Muscle layer of duodenum (tissue), 2 donors: Measurements from ENCODE around the gene CFAP43.
"Not testable (repeated sequence)": the region's sequence is repeated elsewhere in the genome, so short reads cannot be mapped to it uniquely, and the experiment has no call there.

Source experiments
- H3K27ac ChIP-seq: one replicate; pipeline ENCODE4 v1.7.0; 2013; ENCODE audit warnings: mild to moderate bottlenecking, low read length
- H3K27me3 ChIP-seq: one replicate; pipeline ENCODE4 v1.7.0; 2013; ENCODE audit warnings: low read depth, mild to moderate bottlenecking, control low read depth, low read length
- H3K36me3 ChIP-seq, 2 donors: one replicate each; pipeline ENCODE4 v1.7.0; 2013; ENCODE audit warnings: low read length in 2 of 2, control low read depth in 1 of 2, mild to moderate bottlenecking in 1 of 2; ENCODE audit not compliant: insufficient read depth in 2 of 2, control insufficient read depth in 1 of 2
- H3K4me1 ChIP-seq, 2 donors: one replicate each; pipeline ENCODE4 v1.7.0; 2013; ENCODE audit warnings: low read length in 2 of 2, mild to moderate bottlenecking in 2 of 2, control low read depth in 1 of 2, moderate library complexity in 1 of 2; ENCODE audit not compliant: insufficient read depth in 2 of 2, control insufficient read depth in 1 of 2
- H3K4me3 ChIP-seq, 2 donors: one replicate each; pipeline ENCODE4 v1.7.0; 2013; ENCODE audit warnings: low read length in 2 of 2, low read depth in 1 of 2, mild to moderate bottlenecking in 1 of 2
- H3K9me3 ChIP-seq, 2 donors: one replicate each; pipeline ENCODE4 v1.7.0; 2013; ENCODE audit warnings: low read length in 2 of 2, control low read depth in 1 of 2, mild to moderate bottlenecking in 1 of 2; ENCODE audit not compliant: control insufficient read depth in 1 of 2
- donor health status: healthy.

The CFAP43 gene

GRCh38 chr10:104183682-104184081 is 48.5 kb downstream of the CFAP43 start:
- Histone ChIP-seq H3K27ac (no peak overlapping the region), H3K27me3 (no peaks in the 10 kb centered on the region), H3K36me3 (no peaks in the 10 kb centered on the region), H3K4me1 (no peaks in the 10 kb centered on the region), H3K4me3 (no peak overlapping the region), H3K9me3 (no peaks in the 10 kb centered on the region)

GRCh38 chr10:104174136-104174535 is 58.0 kb downstream of the CFAP43 start:
- H3K4me1 ChIP-seq, H3K27me3 ChIP-seq, H3K27ac ChIP-seq: not testable (repeated sequence)

GRCh38 chr10:104170610-104171254 is 61.4 kb downstream of the CFAP43 start:
- Histone ChIP-seq H3K27ac (no peak overlapping the region), H3K9me3 (no peaks in the 10 kb centered on the region), H3K27me3 (no peaks in the 10 kb centered on the region), H3K36me3 (no peaks in the 10 kb centered on the region), H3K4me1 (no peaks in the 10 kb centered on the region), H3K4me3 (no peak overlapping the region)

More at GRCh38 chr10:104174136-104174535, 58.0 kb downstream of the CFAP43 start:
- H3K4me3 ChIP-seq, H3K36me3 ChIP-seq, H3K9me3 ChIP-seq: not testable (repeated sequence)

GRCh38 chr10:104155591-104155990 is 76.6 kb downstream of the CFAP43 start:
- no peaks in the 10 kb centered on the region for H3K27me3 ChIP-seq
- H3K4me3 ChIP-seq: no peak overlapping the region
- H3K4me1 ChIP-seq: no peaks in the 10 kb centered on the region
- H3K9me3 ChIP-seq: peaks cover 5 to 9% of the 10 kb centered on the region in 2 donors
- H3K36me3 ChIP-seq: no peaks in the 10 kb centered on the region
- no peak overlapping the region for H3K27ac ChIP-seq

- no peak overlapping the region for H3K27ac ChIP-seq
- no peaks in the 10 kb centered on the region for H3K4me1 ChIP-seq
- H3K36me3 ChIP-seq: no peaks in the 10 kb centered on the region
- no peaks in the 10 kb centered on the region for H3K27me3 ChIP-seq
- H3K4me3 ChIP-seq: no peak overlapping the region
- H3K9me3 ChIP-seq: peaks cover 5 to 9% of the 10 kb centered on the region in 2 donors
These were observed 80.4 kb downstream of the CFAP43 start for GRCh38 chr10:104151737-104152136.

- Histone ChIP-seq H3K36me3 (no peaks in the 10 kb centered on the region), H3K4me1 (no peaks in the 10 kb centered on the region), H3K27ac (no peak overlapping the region), H3K4me3 (no peak overlapping the region), H3K9me3 (peaks cover 5 to 9% of the 10 kb centered on the region in 2 donors), H3K27me3 (no peaks in the 10 kb centered on the region)
These were observed 82.0 kb downstream of the CFAP43 start for GRCh38 chr10:104150139-104150538.

- H3K36me3 ChIP-seq: no peaks in the 10 kb centered on the region
- H3K4me1 ChIP-seq: no peaks in the 10 kb centered on the region
- H3K4me3 ChIP-seq: no peak overlapping the region
- H3K27ac ChIP-seq: no peak overlapping the region
- peaks cover 1 to 4% of the 10 kb centered on the region in 2 donors for H3K9me3 ChIP-seq
- H3K27me3 ChIP-seq: no peaks in the 10 kb centered on the region
These were observed 85.3 kb downstream of the CFAP43 start for GRCh38 chr10:104146882-104147281.

GRCh38 chr10:104144931-104145330 is 87.2 kb downstream of the CFAP43 start:
- H3K4me3 ChIP-seq: no peak overlapping the region
- H3K27me3 ChIP-seq: no peaks in the 10 kb centered on the region
- H3K27ac ChIP-seq: no peak overlapping the region
- no peaks in the 10 kb centered on the region for H3K9me3 ChIP-seq
- no peaks in the 10 kb centered on the region for H3K36me3 ChIP-seq
- no peaks in the 10 kb centered on the region for H3K4me1 ChIP-seq

GRCh38 chr10:104143829-104144228 is 88.3 kb downstream of the CFAP43 start:
- Histone ChIP-seq H3K9me3 (no peaks in the 10 kb centered on the region), H3K4me1 (no peaks in the 10 kb centered on the region), H3K36me3 (no peaks in the 10 kb centered on the region), H3K27ac (no peak overlapping the region), H3K4me3 (no peak overlapping the region), H3K27me3 (no peaks in the 10 kb centered on the region)

GRCh38 chr10:104142081-104142480 is 90.1 kb downstream of the CFAP43 start:
- Histone ChIP-seq H3K27me3 (no peaks in the 10 kb centered on the region), H3K4me1 (no peaks in the 10 kb centered on the region), H3K9me3 (no peaks in the 10 kb centered on the region), H3K4me3 (no peak overlapping the region), H3K27ac (no peak overlapping the region), H3K36me3 (no peaks in the 10 kb centered on the region)

GRCh38 chr10:104139221-104139620 is 92.9 kb downstream of the CFAP43 start:
- Histone ChIP-seq H3K27ac (no peak overlapping the region), H3K36me3 (no peaks in the 10 kb centered on the region), H3K4me1 (no peaks in the 10 kb centered on the region), H3K9me3 (no peaks in the 10 kb centered on the region), H3K4me3 (no peak overlapping the region), H3K27me3 (no peaks in the 10 kb centered on the region)

GRCh38 chr10:104138131-104138530 is 94.0 kb downstream of the CFAP43 start:
- Histone ChIP-seq H3K9me3 (no peaks in the 10 kb centered on the region), H3K27ac (no peak overlapping the region), H3K27me3 (no peaks in the 10 kb centered on the region), H3K4me1 (no peaks in the 10 kb centered on the region), H3K36me3 (no peaks in the 10 kb centered on the region), H3K4me3 (no peak overlapping the region)
